ENCODE measurements around the gene RPL29. TPM values are rescaled to one million over a fixed set of nuclear protein-coding genes. Genes with fewer than 3 reads are reported as not detected.

Gene RPL29
- total and polyA plus RNA-seq, 2 of the 13 experiments (the other 11 are each of a cell fraction or from before 2014, with no cell fraction given) = 1,348 to 2,263 TPM

- no peaks in the 10 kb centered on the region for H3K79me2 ChIP-seq (ENCODE audit: insufficient read depth, low read length)
- intact Hi-C loops (cut with micrococcal nuclease; ENCODE audit: unreplicated experiment) (no loop called here), in situ Hi-C loops (cut with HindIII; ENCODE audit: extremely low pct_ligation_motif_present, low pct_unique_long_range_greater_than_20kb) (no loop called here)
- H3K4me3 ChIP-seq (replicated peaks in 1 of 3; ENCODE audit: insufficient read depth in 1 of 3, low read depth in 2 of 3, low read length in 3 of 3) = no peak overlapping the region
- CTCF ChIA-PET (ENCODE audit: low intra/inter-chr PET ratio, low total read pairs) = no interaction called here
- H3K27ac ChIP-seq (ENCODE audit: extremely low read length, insufficient read depth, low read length) = no peak overlapping the region
- no peak overlapping the region for H3K9ac ChIP-seq (ENCODE audit: insufficient read depth, low read depth, low read length)
- no peak for DNase-seq (ENCODE audit: low spot score)
- H3K4me2 ChIP-seq (ENCODE audit: low read depth, low read length) = no peak overlapping the region; the same call in 1 of the 2 replicates
- H2AFZ ChIP-seq (ENCODE audit: low read length) = no peak overlapping the region
- H3K9me3 ChIP-seq (ENCODE audit: low read length) = no peaks in the 10 kb centered on the region
- WGBS (ENCODE audit: low lambda C conversion rate) = 0% methylated on average over 3 of the region's 7 CpGs
- POLR2A ChIA-PET = interaction anchor here (1.1 to 1.4 kb wide), 4 partner anchors 16 to 40 kb away, joined by 3 to 7 read pairs (median 3); partner anchors contain the start of gene RPL29
- FAIRE-seq = no peak
- H3K36me3 ChIP-seq (replicated peaks in 1 of 2; ENCODE audit: control insufficient read depth in 1 of 2, insufficient read depth in 2 of 2, low read length in 2 of 2) = no peaks in the 10 kb centered on the region
- no peaks in the 10 kb centered on the region for H4K20me1 ChIP-seq (ENCODE audit: insufficient read depth, low read length)
- ATAC-seq = no peak
- peaks cover 4 to 26% of the 10 kb centered on the region in 2 experiments; a peak in 4 of 5 replicates for H3K27me3 ChIP-seq (ENCODE audit: control insufficient read depth in 1 of 2, insufficient read depth in 2 of 2, low read length in 2 of 2)
- TF ChIP-seq ZNF12 (CRISPR knock-in tag; IDR thresholded peaks at IDR 0.05) (no peak), POGZ (CRISPR knock-in tag; IDR thresholded peaks at IDR 0.05) (no peak), FOXO4 (CRISPR knock-in tag; conservative IDR thresholded peaks at IDR 0.05) (no peak), BRCA1 (CRISPR knock-in tag; IDR thresholded peaks at IDR 0.05) (no peak), ZNF275 (CRISPR knock-in tag; IDR thresholded peaks at IDR 0.05; ENCODE audit: borderline replicate concordance) (no peak), ZBTB2 (CRISPR knock-in tag; IDR thresholded peaks at IDR 0.05; ENCODE audit: low read depth) (no peak), SRSF4 (IDR thresholded peaks at IDR 0.05; ENCODE audit: low read depth, low read length, poor library complexity, severe bottlenecking) (no peak), USF2 (IDR thresholded peaks at IDR 0.05; ENCODE audit: low read depth, low read length) (no peak), USF2 (CRISPR knock-in tag; IDR thresholded peaks at IDR 0.05; ENCODE audit: borderline replicate concordance) (no peak), HOXA5 (CRISPR knock-in tag; IDR thresholded peaks at IDR 0.05) (no peak), ZNF556 (CRISPR knock-in tag; IDR thresholded peaks at IDR 0.05; ENCODE audit: borderline replicate concordance) (no peak)
- peaks cover 33% of the 10 kb centered on the region for H3K4me1 ChIP-seq (ENCODE audit: insufficient read depth, low read length)
- no TSS peak for BruUV-seq (replicated peaks)
Observed at GRCh38 chr3:52012699-52013098, 17.0 kb upstream of the RPL29 start.

Data from HepG2 (cell line).